T-helper 9 cell (primary cell): ENCODE measurements around the gene NPRL2.
A peak's percentile ranks its signal among the peaks of the same experiment; 100 is the strongest.

Experiments used
- DNase-seq: peaks from one replicate; pipeline ENCODE4 v3.0.0-alpha.2; 2020
- total RNA-seq, 2 donors: gene quantifications; one replicate each; lab custom pipeline; 2026; lab: John Stamatoyannopoulos, UW

NPRL2 gene
- total RNA-seq = 33.8 to 59.4 reads per million in 2 donors

GRCh38 chr3:50350527-50351322, at the start of gene NPRL2, which contains the start of gene CYB561D2:
NPRL2 (minus strand) TSS chr3:50350775; CDS start chr3:50350652, 123 bp downstream.
CYB561D2 (plus strand) TSS chr3:50350862; CDS start chr3:50351434, 572 bp downstream.
- DNase-seq = peak; percentile 98

- DNase-seq = no peak
These were observed 45.9 kb upstream of the NPRL2 start for GRCh38 chr3:50396502-50396901.

GRCh38 chr3:50395070-50395860, 44.7 kb upstream of the NPRL2 start:
- DNase-seq = no peak

- DNase-seq = no peak
These were observed 42.5 kb upstream of the NPRL2 start for GRCh38 chr3:50393061-50393460.

- DNase-seq = no peak
These were observed 41.6 kb upstream of the NPRL2 start for GRCh38 chr3:50392101-50392715.

GRCh38 chr3:50390508-50391224, 40.1 kb upstream of the NPRL2 start:
- DNase-seq = no peak

- DNase-seq = no peak
These were observed 38.8 kb upstream of the NPRL2 start for GRCh38 chr3:50389414-50389767.

- no peak for DNase-seq
These were observed 38.3 kb upstream of the NPRL2 start for GRCh38 chr3:50388720-50389413.

- no peak for DNase-seq
These were observed 37.6 kb upstream of the NPRL2 start for GRCh38 chr3:50388016-50388719.

- no peak for DNase-seq
These were observed 35.2 kb upstream of the NPRL2 start for GRCh38 chr3:50385754-50386153.

GRCh38 chr3:50383750-50384149, 33.2 kb upstream of the NPRL2 start:
- no peak for DNase-seq

- no peak for DNase-seq
These were observed 32.1 kb upstream of the NPRL2 start for GRCh38 chr3:50382722-50383121.

- no peak for DNase-seq
These were observed 30.8 kb upstream of the NPRL2 start for GRCh38 chr3:50381383-50381782.

- no peak for DNase-seq
These were observed 30.0 kb upstream of the NPRL2 start for GRCh38 chr3:50380405-50381085.

- DNase-seq = no peak
These were observed 28.2 kb upstream of the NPRL2 start for GRCh38 chr3:50378757-50379156.

- DNase-seq = no peak
These were observed 27.4 kb upstream of the NPRL2 start for GRCh38 chr3:50378024-50378423.

- no peak for DNase-seq
These were observed 24.8 kb upstream of the NPRL2 start for GRCh38 chr3:50375258-50375931.

- no peak for DNase-seq
These were observed 24.0 kb upstream of the NPRL2 start for GRCh38 chr3:50374363-50375257.
